Panc1 (cell line): Measurements from ENCODE around the gene FAM89A. TPM values are rescaled to one million over a fixed set of nuclear protein-coding genes. Genes with fewer than 3 reads are reported as not detected.

Experiments
- ATAC-seq: fragments of 200-7000 bp; cut with Tn5 transposase; 2 replicates; pipeline ENCODE4 v1.9.1; 2020; ENCODE audit warnings: mild to moderate bottlenecking, moderate library complexity
- BruUV-seq: library from RNA; stranded (reverse); fragments of 400-500 nt; replicated peaks from 2 replicates; lab custom pipeline; 2021; lab: Mats Ljungman, UMichigan
- CTCF ChIA-PET: fragments of 300-600 bp; sonication (Branson Sonifier 250); formaldehyde crosslinking; loops from one replicate; lab custom pipeline; 2022; ENCODE audit warnings: antibody characterized with exemption; lab: Charles Lee
- POLR2A ChIA-PET: fragments of 300-600 bp; sonication (Branson Sonifier 250); formaldehyde crosslinking; loops from one replicate; lab custom pipeline; 2022; ENCODE audit warnings: antibody characterized with exemption; lab: Charles Lee
- DNase-seq: peaks from one replicate; pipeline ENCODE4 v3.0.0-alpha.2; 2010; ENCODE audit warnings: low read depth, low spot score
- H3K27ac ChIP-seq: 2 replicates; pipeline ENCODE4 v1.5.1; 2011; ENCODE audit warnings: mild to moderate bottlenecking, low read length, inconsistent platforms
- H3K27me3 ChIP-seq: fragments of 200-500 bp; sonication (Bioruptor generic); 2 replicates; pipeline ENCODE4 v1.6.0; 2014; ENCODE audit warnings: low read length, inconsistent platforms; ENCODE audit not compliant: control insufficient read depth, insufficient read depth
- H3K36me3 ChIP-seq: fragments of 200-500 bp; sonication (Bioruptor generic); 2 replicates; pipeline ENCODE4 v1.5.1; 2014; ENCODE audit warnings: inconsistent platforms, mild to moderate bottlenecking, low read length, moderate library complexity; ENCODE audit not compliant: control insufficient read depth, insufficient read depth
- H3K4me1 ChIP-seq: 2 replicates; pipeline ENCODE4 v1.5.1; 2011; ENCODE audit warnings: inconsistent platforms, mild to moderate bottlenecking, low read length, moderate library complexity; ENCODE audit not compliant: control insufficient read depth, insufficient read depth
- H3K4me3 ChIP-seq, 2 experiments: 2 replicates each; pipeline ENCODE4 v1.5.1; 2011 to 2012; ENCODE audit warnings: low read depth in 2 of 2, low read length in 2 of 2, mild to moderate bottlenecking in 2 of 2, inconsistent platforms in 1 of 2, moderate library complexity in 1 of 2
- H3K9me3 ChIP-seq: fragments of 200-500 bp; sonication (Bioruptor generic); 2 replicates; pipeline ENCODE4 v1.5.1; 2014; ENCODE audit warnings: low read depth, mild to moderate bottlenecking, inconsistent platforms, low read length, moderate library complexity; ENCODE audit not compliant: control insufficient read depth, insufficient read depth
- POLR2AphosphoS5 ChIP-seq: IDR thresholded peaks from 2 replicates; pipeline ENCODE4 v1.6.1; 2012; ENCODE audit warnings: mild to moderate bottlenecking, low read depth, low read length, moderate library complexity
- SIN3A ChIP-seq: IDR thresholded peaks from 2 replicates; pipeline ENCODE4 v1.6.1; 2012; ENCODE audit warnings: low read depth, mild to moderate bottlenecking, low read length, moderate library complexity, borderline replicate concordance; ENCODE audit not compliant: insufficient read depth
- TCF7L2 ChIP-seq: IDR thresholded peaks from 2 replicates; pipeline ENCODE4 v1.6.1; 2011; ENCODE audit warnings: mild to moderate bottlenecking, low read depth, low read length, inconsistent platforms
- in situ Hi-C: cut with HindIII; loops from 2 replicates; pipeline ENCODE4 v1.10.0; 2016; ENCODE audit warnings: low sequenced_read_pairs, low pct_unique_long_range_greater_than_20kb
- intact Hi-C: fragments of 100-400 bp; cut with micrococcal nuclease; formaldehyde crosslinking; loops from one replicate; pipeline ENCODE4 v1.10.0; 2022; ENCODE audit not compliant: unreplicated experiment
- total RNA-seq: library from RNA; stranded (reverse); gene quantifications from one replicate; pipeline ENCODE4 v1.2.1, GENCODE V29; 2021; ENCODE audit not compliant: unreplicated experiment
- TF ChIP-seq, protein P1 (sequence below), 2 experiments: IDR thresholded peaks; 2 replicates each; pipeline ENCODE4 v1.6.1; 2011 to 2012; ENCODE audit warnings: low read depth in 2 of 2, control low read depth in 1 of 2, low read length in 1 of 2, mild to moderate bottlenecking in 1 of 2, moderate library complexity in 1 of 2; ENCODE audit not compliant: insufficient read depth in 1 of 2
- TF ChIP-seq, protein P2 (sequence below): fragments of 450-650 bp; IDR thresholded peaks from 2 replicates; pipeline ENCODE4 v1.5.1; 2017; ENCODE audit warnings: mild to moderate bottlenecking

FAM89A gene
- total RNA-seq, 1 experiment from 2014 or later = 2.2 TPM

DNA sequence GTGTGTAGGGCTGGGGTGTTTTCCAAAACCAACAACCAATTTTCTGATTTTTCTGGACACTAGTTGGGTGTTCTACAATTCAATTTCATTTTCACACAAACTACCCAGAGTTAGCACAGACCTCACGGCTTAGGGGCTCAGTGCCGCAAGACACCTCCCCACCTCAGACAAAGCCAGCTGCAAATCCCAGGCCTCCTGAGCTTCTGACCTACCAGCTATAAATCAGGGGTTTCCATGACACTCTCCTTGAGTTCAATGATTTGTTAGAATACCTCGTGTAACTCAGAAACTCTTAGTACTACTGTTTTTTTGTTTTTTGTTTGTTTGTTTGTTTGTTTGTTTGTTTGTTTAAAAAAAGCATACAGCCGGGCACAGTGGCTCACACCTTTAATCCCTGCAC, 28.7 kb upstream of the FAM89A start:
- Histone ChIP-seq H3K36me3 (no peaks in the 10 kb centered on the region), H3K27me3 (no peaks in the 10 kb centered on the region; the same call in 1 of the 2 replicates), H3K9me3 (no peaks in the 10 kb centered on the region), H3K4me1 (no peaks in the 10 kb centered on the region), H3K4me3 (no peak overlapping the region), H3K27ac (no peak overlapping the region)
- TF ChIP-seq SIN3A (no peak), TCF7L2 (no peak), POLR2AphosphoS5 (no peak)
- TF ChIP-seq, protein P1, sequence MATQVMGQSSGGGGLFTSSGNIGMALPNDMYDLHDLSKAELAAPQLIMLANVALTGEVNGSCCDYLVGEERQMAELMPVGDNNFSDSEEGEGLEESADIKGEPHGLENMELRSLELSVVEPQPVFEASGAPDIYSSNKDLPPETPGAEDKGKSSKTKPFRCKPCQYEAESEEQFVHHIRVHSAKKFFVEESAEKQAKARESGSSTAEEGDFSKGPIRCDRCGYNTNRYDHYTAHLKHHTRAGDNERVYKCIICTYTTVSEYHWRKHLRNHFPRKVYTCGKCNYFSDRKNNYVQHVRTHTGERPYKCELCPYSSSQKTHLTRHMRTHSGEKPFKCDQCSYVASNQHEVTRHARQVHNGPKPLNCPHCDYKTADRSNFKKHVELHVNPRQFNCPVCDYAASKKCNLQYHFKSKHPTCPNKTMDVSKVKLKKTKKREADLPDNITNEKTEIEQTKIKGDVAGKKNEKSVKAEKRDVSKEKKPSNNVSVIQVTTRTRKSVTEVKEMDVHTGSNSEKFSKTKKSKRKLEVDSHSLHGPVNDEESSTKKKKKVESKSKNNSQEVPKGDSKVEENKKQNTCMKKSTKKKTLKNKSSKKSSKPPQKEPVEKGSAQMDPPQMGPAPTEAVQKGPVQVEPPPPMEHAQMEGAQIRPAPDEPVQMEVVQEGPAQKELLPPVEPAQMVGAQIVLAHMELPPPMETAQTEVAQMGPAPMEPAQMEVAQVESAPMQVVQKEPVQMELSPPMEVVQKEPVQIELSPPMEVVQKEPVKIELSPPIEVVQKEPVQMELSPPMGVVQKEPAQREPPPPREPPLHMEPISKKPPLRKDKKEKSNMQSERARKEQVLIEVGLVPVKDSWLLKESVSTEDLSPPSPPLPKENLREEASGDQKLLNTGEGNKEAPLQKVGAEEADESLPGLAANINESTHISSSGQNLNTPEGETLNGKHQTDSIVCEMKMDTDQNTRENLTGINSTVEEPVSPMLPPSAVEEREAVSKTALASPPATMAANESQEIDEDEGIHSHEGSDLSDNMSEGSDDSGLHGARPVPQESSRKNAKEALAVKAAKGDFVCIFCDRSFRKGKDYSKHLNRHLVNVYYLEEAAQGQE (IDR thresholded peaks at IDR 0.05; ENCODE audit: insufficient read depth in 1 of 2, low read depth in 2 of 2, low read length in 1 of 2) = no peak
- TF ChIP-seq, protein P2, sequence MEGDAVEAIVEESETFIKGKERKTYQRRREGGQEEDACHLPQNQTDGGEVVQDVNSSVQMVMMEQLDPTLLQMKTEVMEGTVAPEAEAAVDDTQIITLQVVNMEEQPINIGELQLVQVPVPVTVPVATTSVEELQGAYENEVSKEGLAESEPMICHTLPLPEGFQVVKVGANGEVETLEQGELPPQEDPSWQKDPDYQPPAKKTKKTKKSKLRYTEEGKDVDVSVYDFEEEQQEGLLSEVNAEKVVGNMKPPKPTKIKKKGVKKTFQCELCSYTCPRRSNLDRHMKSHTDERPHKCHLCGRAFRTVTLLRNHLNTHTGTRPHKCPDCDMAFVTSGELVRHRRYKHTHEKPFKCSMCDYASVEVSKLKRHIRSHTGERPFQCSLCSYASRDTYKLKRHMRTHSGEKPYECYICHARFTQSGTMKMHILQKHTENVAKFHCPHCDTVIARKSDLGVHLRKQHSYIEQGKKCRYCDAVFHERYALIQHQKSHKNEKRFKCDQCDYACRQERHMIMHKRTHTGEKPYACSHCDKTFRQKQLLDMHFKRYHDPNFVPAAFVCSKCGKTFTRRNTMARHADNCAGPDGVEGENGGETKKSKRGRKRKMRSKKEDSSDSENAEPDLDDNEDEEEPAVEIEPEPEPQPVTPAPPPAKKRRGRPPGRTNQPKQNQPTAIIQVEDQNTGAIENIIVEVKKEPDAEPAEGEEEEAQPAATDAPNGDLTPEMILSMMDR = no peak
- ATAC-seq (no peak), DNase-seq (no peak)
- intact Hi-C loops = no loop called here
- BruUV-seq = no TSS peak
- in situ Hi-C loops = no loop called here
- POLR2A ChIA-PET = no interaction called here
- CTCF ChIA-PET = no interaction called here

DNA sequence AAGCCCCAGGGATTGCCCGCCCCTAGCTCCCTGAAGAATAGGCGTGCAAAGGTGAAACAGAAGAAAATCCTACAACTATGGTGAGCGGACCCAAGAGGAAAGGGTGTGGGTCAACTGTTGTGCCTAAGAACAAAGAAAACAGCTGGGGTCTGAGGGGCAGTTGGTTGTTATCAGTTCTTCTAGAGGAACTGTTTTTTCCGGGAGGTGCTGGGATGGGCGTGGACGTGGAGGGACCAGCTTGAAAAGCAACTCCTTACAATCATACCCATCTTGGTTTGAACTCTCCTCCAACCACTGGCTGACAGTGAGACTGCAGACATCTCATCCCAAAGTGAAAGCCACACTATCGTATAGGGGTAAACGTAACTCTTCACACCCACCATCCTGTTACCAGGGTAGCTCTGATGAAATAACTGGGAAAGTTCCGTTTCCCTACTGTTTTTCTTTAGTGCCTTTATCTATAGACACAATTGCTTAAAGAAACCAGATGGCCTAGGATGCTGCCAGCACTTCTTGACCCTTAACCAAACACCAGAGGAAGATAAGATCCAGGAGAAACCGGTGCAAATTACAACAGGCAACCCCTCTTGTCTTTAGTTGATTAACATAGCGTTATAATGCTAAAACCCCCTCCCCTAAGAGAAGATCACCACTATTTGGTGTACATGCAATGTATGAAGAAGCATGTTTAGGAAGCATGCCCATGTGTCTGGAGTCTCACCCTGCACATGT, 25.6 kb upstream of the FAM89A start:
- no peak for DNase-seq
- Histone ChIP-seq H3K27me3 (no peaks in the 10 kb centered on the region; the same call in 1 of the 2 replicates), H3K4me1 (no peaks in the 10 kb centered on the region), H3K36me3 (no peaks in the 10 kb centered on the region), H3K27ac (no peak overlapping the region), H3K4me3 (no peak overlapping the region), H3K9me3 (no peaks in the 10 kb centered on the region)
- in situ Hi-C loops = no loop called here
- ATAC-seq = no peak
- BruUV-seq = no TSS peak
- TF ChIP-seq, protein P2 = no peak
- TF ChIP-seq SIN3A = no peak
- no peak for TF ChIP-seq TCF7L2
- TF ChIP-seq, protein P1 (IDR thresholded peaks at IDR 0.05; ENCODE audit: insufficient read depth in 1 of 2, low read depth in 2 of 2, low read length in 1 of 2) = no peak
- intact Hi-C loops = no loop called here
- CTCF ChIA-PET = interaction anchor here (0.5 kb wide), 1 partner anchor 19 kb away, joined by 6 read pairs; no protein-coding TSS in a partner anchor
- POLR2A ChIA-PET = no interaction called here
